ENCODE measurements around the gene IRF1.
A peak's percentile ranks its signal among the peaks of the same experiment; 100 is the strongest.
"Not testable (repeated sequence)": the region's sequence is repeated elsewhere in the genome, so short reads cannot be mapped to it uniquely, and the experiment has no call there.

Gene IRF1

GRCh38 chr5:132485641-132486317, 4.8 kb downstream of the IRF1 start:
- DNase-seq: no peak

GRCh38 chr5:132484876-132485640, 5.5 kb downstream of the IRF1 start:
- not testable (repeated sequence) for DNase-seq

GRCh38 chr5:132484391-132484725, 6.2 kb downstream of the IRF1 start:
- DNase-seq: no peak

GRCh38 chr5:132483661-132484390, 6.7 kb downstream of the IRF1 start:
- DNase-seq: no peak

GRCh38 chr5:132483101-132483500, 7.5 kb downstream of the IRF1 start:
- no peak for DNase-seq

- DNase-seq: no peak
Observed at GRCh38 chr5:132481596-132482211, 8.9 kb downstream of the IRF1 start.

- DNase-seq: no peak
Observed at GRCh38 chr5:132480893-132481595, 9.5 kb downstream of the IRF1 start.

GRCh38 chr5:132480546-132480892, 10.1 kb downstream of the IRF1 start:
- no peak for DNase-seq

GRCh38 chr5:132480042-132480441, 10.5 kb downstream of the IRF1 start:
- DNase-seq: no peak

- no peak for DNase-seq
Observed at GRCh38 chr5:132479111-132479951, 11.2 kb downstream of the IRF1 start.

GRCh38 chr5:132478366-132478871, 12.2 kb downstream of the IRF1 start:
- no peak for DNase-seq

GRCh38 chr5:132477784-132478365, 12.7 kb downstream of the IRF1 start:
- DNase-seq: peak in 2 of 4 experiments; percentile 24 to 41

- DNase-seq: no peak
Observed at GRCh38 chr5:132476876-132477781, 13.4 kb downstream of the IRF1 start.

- no peak for DNase-seq
Observed at GRCh38 chr5:132475987-132476875, 14.3 kb downstream of the IRF1 start.

GRCh38 chr5:132475497-132475882, 15.1 kb downstream of the IRF1 start:
- no peak for DNase-seq

GRCh38 chr5:132474881-132475496, 15.6 kb downstream of the IRF1 start:
- no peak for DNase-seq

- DNase-seq: no peak
Observed at GRCh38 chr5:132474131-132474723, 16.3 kb downstream of the IRF1 start.

- no peak for DNase-seq
Observed at GRCh38 chr5:132473668-132474067, 16.9 kb downstream of the IRF1 start.

Measured in activated naive CD4-positive, alpha-beta T cell (primary cell).